Measurements from ENCODE around the gene CELSR1.

The CELSR1 gene

DNA sequence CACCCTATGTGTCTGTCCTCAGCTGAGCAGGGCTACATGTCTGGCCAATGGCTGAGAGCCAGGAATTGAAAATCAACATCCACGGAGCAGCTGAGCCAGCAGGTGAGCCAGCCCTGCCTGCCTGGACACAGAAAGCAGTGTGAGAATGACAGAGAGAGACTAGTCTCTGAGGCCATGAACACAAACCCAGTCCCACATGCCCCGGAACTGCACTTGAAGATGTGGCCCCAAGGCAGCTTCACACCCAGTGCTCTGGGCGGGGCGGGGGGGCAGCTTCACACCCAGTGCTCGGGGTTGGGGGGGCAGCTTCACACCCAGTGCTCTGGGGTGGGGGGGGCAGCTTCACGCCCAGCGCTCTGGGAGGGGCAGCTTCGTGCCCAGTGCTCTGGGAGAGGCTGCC lies 164.3 kb downstream of the CELSR1 start (continued):
- TF ChIP-seq RARB (CRISPR knock-in tag; IDR thresholded peaks at IDR 0.05) (no peak), ARNTL (CRISPR knock-in tag; IDR thresholded peaks at IDR 0.05; ENCODE audit: borderline replicate concordance, low read depth) (no peak), ZC3H10 (CRISPR knock-in tag; IDR thresholded peaks at IDR 0.05) (no peak), ESRRG (CRISPR knock-in tag; IDR thresholded peaks at IDR 0.05) (no peak), GLIS3 (CRISPR knock-in tag; IDR thresholded peaks at IDR 0.05) (no peak), TCF4 (CRISPR knock-in tag; IDR thresholded peaks at IDR 0.05; ENCODE audit: borderline replicate concordance) (no peak)
- TF ChIP-seq, protein P1, sequence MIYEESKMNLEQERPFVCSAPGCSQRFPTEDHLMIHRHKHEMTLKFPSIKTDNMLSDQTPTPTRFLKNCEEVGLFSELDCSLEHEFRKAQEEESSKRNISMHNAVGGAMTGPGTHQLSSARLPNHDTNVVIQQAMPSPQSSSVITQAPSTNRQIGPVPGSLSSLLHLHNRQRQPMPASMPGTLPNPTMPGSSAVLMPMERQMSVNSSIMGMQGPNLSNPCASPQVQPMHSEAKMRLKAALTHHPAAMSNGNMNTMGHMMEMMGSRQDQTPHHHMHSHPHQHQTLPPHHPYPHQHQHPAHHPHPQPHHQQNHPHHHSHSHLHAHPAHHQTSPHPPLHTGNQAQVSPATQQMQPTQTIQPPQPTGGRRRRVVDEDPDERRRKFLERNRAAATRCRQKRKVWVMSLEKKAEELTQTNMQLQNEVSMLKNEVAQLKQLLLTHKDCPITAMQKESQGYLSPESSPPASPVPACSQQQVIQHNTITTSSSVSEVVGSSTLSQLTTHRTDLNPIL (CRISPR knock-in tag; IDR thresholded peaks at IDR 0.05; ENCODE audit: low read depth): no peak

DNA sequence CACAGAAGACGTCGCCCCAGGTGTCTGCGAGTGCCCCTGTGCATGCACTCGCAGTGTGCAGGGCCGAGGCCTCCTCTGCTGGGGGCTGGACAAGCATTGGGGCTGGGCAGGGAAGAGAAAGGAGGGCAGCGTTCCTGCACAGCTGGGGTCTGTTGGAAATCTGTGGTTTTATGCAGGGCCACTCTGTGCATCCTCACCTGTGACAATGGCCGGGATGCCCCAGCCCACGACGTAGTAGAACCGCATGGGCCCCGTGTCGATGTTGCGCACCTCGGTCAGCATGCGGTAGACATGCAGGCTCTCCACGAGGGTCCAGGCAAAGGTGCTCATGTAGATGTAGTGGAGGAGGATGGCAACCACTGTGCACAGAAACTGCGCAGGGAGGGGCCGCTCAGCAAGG lies 164.7 kb downstream of the CELSR1 start:
- ATAC-seq: no peak

More for the DNA sequence above, 164.7 kb downstream of the CELSR1 start:
- TF ChIP-seq, protein P2, sequence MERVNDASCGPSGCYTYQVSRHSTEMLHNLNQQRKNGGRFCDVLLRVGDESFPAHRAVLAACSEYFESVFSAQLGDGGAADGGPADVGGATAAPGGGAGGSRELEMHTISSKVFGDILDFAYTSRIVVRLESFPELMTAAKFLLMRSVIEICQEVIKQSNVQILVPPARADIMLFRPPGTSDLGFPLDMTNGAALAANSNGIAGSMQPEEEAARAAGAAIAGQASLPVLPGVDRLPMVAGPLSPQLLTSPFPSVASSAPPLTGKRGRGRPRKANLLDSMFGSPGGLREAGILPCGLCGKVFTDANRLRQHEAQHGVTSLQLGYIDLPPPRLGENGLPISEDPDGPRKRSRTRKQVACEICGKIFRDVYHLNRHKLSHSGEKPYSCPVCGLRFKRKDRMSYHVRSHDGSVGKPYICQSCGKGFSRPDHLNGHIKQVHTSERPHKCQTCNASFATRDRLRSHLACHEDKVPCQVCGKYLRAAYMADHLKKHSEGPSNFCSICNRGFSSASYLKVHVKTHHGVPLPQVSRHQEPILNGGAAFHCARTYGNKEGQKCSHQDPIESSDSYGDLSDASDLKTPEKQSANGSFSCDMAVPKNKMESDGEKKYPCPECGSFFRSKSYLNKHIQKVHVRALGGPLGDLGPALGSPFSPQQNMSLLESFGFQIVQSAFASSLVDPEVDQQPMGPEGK (CRISPR knock-in tag; IDR thresholded peaks at IDR 0.05; ENCODE audit: borderline replicate concordance): no peak
- TF ChIP-seq, protein P3, sequence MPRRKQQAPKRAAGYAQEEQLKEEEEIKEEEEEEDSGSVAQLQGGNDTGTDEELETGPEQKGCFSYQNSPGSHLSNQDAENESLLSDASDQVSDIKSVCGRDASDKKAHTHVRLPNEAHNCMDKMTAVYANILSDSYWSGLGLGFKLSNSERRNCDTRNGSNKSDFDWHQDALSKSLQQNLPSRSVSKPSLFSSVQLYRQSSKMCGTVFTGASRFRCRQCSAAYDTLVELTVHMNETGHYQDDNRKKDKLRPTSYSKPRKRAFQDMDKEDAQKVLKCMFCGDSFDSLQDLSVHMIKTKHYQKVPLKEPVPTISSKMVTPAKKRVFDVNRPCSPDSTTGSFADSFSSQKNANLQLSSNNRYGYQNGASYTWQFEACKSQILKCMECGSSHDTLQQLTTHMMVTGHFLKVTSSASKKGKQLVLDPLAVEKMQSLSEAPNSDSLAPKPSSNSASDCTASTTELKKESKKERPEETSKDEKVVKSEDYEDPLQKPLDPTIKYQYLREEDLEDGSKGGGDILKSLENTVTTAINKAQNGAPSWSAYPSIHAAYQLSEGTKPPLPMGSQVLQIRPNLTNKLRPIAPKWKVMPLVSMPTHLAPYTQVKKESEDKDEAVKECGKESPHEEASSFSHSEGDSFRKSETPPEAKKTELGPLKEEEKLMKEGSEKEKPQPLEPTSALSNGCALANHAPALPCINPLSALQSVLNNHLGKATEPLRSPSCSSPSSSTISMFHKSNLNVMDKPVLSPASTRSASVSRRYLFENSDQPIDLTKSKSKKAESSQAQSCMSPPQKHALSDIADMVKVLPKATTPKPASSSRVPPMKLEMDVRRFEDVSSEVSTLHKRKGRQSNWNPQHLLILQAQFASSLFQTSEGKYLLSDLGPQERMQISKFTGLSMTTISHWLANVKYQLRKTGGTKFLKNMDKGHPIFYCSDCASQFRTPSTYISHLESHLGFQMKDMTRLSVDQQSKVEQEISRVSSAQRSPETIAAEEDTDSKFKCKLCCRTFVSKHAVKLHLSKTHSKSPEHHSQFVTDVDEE (CRISPR knock-in tag; IDR thresholded peaks at IDR 0.05): no peak
- no peak for TF ChIP-seq ZFP3 (CRISPR knock-in tag; IDR thresholded peaks at IDR 0.05)
- TF ChIP-seq ARNTL (CRISPR knock-in tag; IDR thresholded peaks at IDR 0.05; ENCODE audit: borderline replicate concordance, low read depth): no peak
- TF ChIP-seq, protein P4, sequence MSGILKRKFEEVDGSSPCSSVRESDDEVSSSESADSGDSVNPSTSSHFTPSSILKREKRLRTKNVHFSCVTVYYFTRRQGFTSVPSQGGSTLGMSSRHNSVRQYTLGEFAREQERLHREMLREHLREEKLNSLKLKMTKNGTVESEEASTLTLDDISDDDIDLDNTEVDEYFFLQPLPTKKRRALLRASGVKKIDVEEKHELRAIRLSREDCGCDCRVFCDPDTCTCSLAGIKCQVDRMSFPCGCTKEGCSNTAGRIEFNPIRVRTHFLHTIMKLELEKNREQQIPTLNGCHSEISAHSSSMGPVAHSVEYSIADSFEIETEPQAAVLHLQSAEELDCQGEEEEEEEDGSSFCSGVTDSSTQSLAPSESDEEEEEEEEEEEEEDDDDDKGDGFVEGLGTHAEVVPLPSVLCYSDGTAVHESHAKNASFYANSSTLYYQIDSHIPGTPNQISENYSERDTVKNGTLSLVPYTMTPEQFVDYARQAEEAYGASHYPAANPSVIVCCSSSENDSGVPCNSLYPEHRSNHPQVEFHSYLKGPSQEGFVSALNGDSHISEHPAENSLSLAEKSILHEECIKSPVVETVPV (CRISPR knock-in tag; IDR thresholded peaks at IDR 0.05): no peak
- TF ChIP-seq, protein P1 (CRISPR knock-in tag; IDR thresholded peaks at IDR 0.05; ENCODE audit: low read depth): no peak
- TF ChIP-seq, protein P5, sequence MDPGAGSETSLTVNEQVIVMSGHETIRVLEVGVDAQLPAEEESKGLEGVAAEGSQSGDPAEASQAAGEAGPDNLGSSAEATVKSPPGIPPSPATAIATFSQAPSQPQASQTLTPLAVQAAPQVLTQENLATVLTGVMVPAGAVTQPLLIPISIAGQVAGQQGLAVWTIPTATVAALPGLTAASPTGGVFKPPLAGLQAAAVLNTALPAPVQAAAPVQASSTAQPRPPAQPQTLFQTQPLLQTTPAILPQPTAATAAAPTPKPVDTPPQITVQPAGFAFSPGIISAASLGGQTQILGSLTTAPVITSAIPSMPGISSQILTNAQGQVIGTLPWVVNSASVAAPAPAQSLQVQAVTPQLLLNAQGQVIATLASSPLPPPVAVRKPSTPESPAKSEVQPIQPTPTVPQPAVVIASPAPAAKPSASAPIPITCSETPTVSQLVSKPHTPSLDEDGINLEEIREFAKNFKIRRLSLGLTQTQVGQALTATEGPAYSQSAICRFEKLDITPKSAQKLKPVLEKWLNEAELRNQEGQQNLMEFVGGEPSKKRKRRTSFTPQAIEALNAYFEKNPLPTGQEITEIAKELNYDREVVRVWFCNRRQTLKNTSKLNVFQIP (CRISPR knock-in tag; IDR thresholded peaks at IDR 0.05; ENCODE audit: borderline replicate concordance, low read depth): no peak
- TF ChIP-seq ZNF70 (CRISPR knock-in tag; IDR thresholded peaks at IDR 0.05): no peak
- no peak for TF ChIP-seq OSR1 (CRISPR knock-in tag; IDR thresholded peaks at IDR 0.05)
- no peak for TF ChIP-seq TCF4 (CRISPR knock-in tag; IDR thresholded peaks at IDR 0.05; ENCODE audit: borderline replicate concordance)
- no peak for TF ChIP-seq RARB (CRISPR knock-in tag; IDR thresholded peaks at IDR 0.05)
- TF ChIP-seq TOX (CRISPR knock-in tag; IDR thresholded peaks at IDR 0.05; ENCODE audit: borderline replicate concordance): no peak
- no peak for TF ChIP-seq BACH2 (CRISPR knock-in tag; IDR thresholded peaks at IDR 0.05; ENCODE audit: borderline replicate concordance)
- no peak for TF ChIP-seq GLIS3 (CRISPR knock-in tag; IDR thresholded peaks at IDR 0.05)
- TF ChIP-seq ZNF565 (CRISPR knock-in tag; conservative IDR thresholded peaks at IDR 0.05; ENCODE audit: low read depth): no peak
- TF ChIP-seq ZNF8 (CRISPR knock-in tag; IDR thresholded peaks at IDR 0.05): no peak
- TF ChIP-seq ZC3H10 (CRISPR knock-in tag; IDR thresholded peaks at IDR 0.05): no peak
- TF ChIP-seq SNAI2 (CRISPR knock-in tag; IDR thresholded peaks at IDR 0.05): no peak
- TF ChIP-seq CSDC2 (CRISPR knock-in tag; IDR thresholded peaks at IDR 0.05): no peak
